ENCODE measurements around the gene OPA1.

GRCh38 chr3:193677734-193678133 lies 84.7 kb downstream of the OPA1 start:
- TF ChIP-seq CTCF (IDR thresholded peaks at IDR 0.05) (no peak), POLR2A (IDR thresholded peaks at IDR 0.05) (no peak)

Data from uterus (tissue), 2 donors.